K562 (cell line): ENCODE data around the gene CCM2. TPM values are rescaled to one million over a fixed set of nuclear protein-coding genes. Genes with fewer than 3 reads are reported as not detected.

Experiments used
- BRD9 ChIP-seq: fragments of 450-650 bp; IDR thresholded peaks from 2 replicates; pipeline ENCODE4 v1.6.1; 2018; ENCODE audit warnings: low read depth; ENCODE audit not compliant: partially characterized antibody
- GATA2 ChIP-seq: sonication (generic); formaldehyde crosslinking; IDR thresholded peaks from 2 replicates; pipeline ENCODE4 v1.4.0; 2020; ENCODE audit warnings: mild to moderate bottlenecking, missing genetic modification reagents
- MAFF ChIP-seq: IDR thresholded peaks from 2 replicates; pipeline ENCODE4 v1.6.1; 2012; ENCODE audit warnings: low read length, improper control_type of control experiment
- NFE2L1 ChIP-seq: fragments of 450-650 bp; IDR thresholded peaks from 2 replicates; pipeline ENCODE4 v1.6.1; 2016; ENCODE audit warnings: missing genetic modification characterization, low read depth, mild to moderate bottlenecking, missing compliant biosample characterization, moderate library complexity, borderline replicate concordance
- RFX1 ChIP-seq: fragments of 450-650 bp; IDR thresholded peaks from 2 replicates; pipeline ENCODE4 v1.6.1; 2016; ENCODE audit warnings: mild to moderate bottlenecking, moderate library complexity
- XRCC5 ChIP-seq: fragments of 200-400 bp; formaldehyde crosslinking; IDR thresholded peaks from 2 replicates; pipeline ENCODE4 v1.6.1; 2017; ENCODE audit warnings: low read depth, mild to moderate bottlenecking, low read length
- polyA plus RNA-seq, 8 experiments: library from polyadenylated mRNA; depleted of rRNA in 4 of 8; stranded (reverse) in 5 of 8; unstranded in 3 of 8; fragments of >200 nt; fragmentation: Nextera tagmentation in 2 of 8; fragmentation: Illumina TruSeq in 1 of 8; extraction: Ambion mirVana in 2 of 8; extraction: Trizol in 1 of 8; gene quantifications; 2 replicates each; pipeline versions ENCODE4 v1.2.1 to v1.2.3, GENCODE V29; 2011 to 2014; ENCODE audit warnings: inconsistent platforms in 1 of 8, missing spikeins in 1 of 8
- total RNA-seq, 7 experiments: library from RNA; depleted of rRNA in 6 of 7; stranded (reverse); fragments of >200 nt in 6 of 7; fragmentation: Illumina TruSeq in 2 of 7; extraction: Trizol in 2 of 7; gene quantifications; 2 replicates each; pipeline versions ENCODE4 v1.2.1 to v1.2.3, GENCODE V29; 2011 to 2021; ENCODE audit warnings: low replicate concordance in 1 of 7
- TF ChIP-seq, protein P1 (sequence below): fragments of 250-450 bp; sonication (Bioruptor Pico); IDR thresholded peaks from 2 replicates; pipeline ENCODE4 v1.5.0; 2021; ENCODE audit warnings: mild to moderate bottlenecking, borderline replicate concordance
- TF ChIP-seq, protein P2 (sequence below): fragments of 250-450 bp; sonication (Bioruptor Pico); IDR thresholded peaks from 2 replicates; pipeline ENCODE4 v1.5.0; 2021; ENCODE audit warnings: mild to moderate bottlenecking, moderate library complexity
- TF ChIP-seq, protein P3 (sequence below): fragments of 450-650 bp; IDR thresholded peaks from 2 replicates; pipeline ENCODE4 v1.6.1; 2016; ENCODE audit warnings: low read depth
- TF ChIP-seq, protein P4 (sequence below): IDR thresholded peaks from 3 replicates; pipeline ENCODE4 v1.6.1; 2011; ENCODE audit warnings: borderline replicate concordance, mild to moderate bottlenecking; ENCODE audit not compliant: insufficient read length, insufficient read depth

Gene CCM2
- total and polyA plus RNA-seq, 9 of the 15 experiments (the other 6 are each of a cell fraction or from before 2014, with no cell fraction given): 0.41 to 38.6 (median 25.9) TPM

DNA sequence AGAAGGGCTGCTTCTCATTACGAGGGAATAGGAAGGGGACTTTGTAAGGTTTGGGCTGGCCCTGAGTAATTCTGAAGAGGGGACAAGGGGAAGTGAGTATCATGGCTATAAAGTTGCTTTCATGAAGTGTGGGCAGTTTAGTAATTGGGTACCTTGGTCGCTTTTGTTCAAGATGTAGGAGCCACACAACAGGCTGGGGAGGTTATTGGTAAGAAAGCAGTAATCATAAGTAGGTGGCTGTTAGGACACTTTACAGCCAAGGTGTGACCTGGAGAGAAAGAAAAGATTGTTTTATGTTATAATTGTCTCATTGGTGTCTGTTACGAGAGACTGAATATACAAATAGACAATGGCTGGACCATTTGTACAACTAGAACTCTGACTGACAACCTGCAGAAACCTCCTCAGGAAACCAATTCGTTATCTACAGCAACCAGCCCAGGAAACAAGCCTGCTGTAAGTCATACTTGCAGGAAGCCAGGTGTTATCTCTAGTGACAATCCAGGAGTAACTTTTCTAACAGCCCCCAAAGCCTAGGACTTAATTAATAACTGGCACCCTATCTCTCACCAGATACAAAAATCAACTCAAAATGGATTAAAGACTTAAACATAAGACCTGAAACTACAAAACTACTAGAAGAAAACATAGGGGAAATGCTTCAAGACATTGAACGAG, 5.0 kb upstream of the CCM2 start (continued):
- TF ChIP-seq, protein P1, sequence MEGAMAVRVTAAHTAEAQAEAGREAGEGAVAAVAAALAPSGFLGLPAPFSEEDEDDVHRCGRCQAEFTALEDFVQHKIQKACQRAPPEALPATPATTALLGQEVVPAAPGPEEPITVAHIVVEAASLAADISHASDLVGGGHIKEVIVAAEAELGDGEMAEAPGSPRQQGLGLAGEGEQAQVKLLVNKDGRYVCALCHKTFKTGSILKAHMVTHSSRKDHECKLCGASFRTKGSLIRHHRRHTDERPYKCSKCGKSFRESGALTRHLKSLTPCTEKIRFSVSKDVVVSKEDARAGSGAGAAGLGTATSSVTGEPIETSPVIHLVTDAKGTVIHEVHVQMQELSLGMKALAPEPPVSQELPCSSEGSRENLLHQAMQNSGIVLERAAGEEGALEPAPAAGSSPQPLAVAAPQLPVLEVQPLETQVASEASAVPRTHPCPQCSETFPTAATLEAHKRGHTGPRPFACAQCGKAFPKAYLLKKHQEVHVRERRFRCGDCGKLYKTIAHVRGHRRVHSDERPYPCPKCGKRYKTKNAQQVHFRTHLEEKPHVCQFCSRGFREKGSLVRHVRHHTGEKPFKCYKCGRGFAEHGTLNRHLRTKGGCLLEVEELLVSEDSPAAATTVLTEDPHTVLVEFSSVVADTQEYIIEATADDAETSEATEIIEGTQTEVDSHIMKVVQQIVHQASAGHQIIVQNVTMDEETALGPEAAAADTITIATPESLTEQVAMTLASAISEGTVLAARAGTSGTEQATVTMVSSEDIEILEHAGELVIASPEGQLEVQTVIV: no peak
- TF ChIP-seq XRCC5 (no peak), NFE2L1 (tag) (no peak), BRD9 (peak; percentile 96), GATA2 (CRISPR knock-in tag) (peak; percentile 95), RFX1 (no peak), MAFF (no peak)
- TF ChIP-seq, protein P2, sequence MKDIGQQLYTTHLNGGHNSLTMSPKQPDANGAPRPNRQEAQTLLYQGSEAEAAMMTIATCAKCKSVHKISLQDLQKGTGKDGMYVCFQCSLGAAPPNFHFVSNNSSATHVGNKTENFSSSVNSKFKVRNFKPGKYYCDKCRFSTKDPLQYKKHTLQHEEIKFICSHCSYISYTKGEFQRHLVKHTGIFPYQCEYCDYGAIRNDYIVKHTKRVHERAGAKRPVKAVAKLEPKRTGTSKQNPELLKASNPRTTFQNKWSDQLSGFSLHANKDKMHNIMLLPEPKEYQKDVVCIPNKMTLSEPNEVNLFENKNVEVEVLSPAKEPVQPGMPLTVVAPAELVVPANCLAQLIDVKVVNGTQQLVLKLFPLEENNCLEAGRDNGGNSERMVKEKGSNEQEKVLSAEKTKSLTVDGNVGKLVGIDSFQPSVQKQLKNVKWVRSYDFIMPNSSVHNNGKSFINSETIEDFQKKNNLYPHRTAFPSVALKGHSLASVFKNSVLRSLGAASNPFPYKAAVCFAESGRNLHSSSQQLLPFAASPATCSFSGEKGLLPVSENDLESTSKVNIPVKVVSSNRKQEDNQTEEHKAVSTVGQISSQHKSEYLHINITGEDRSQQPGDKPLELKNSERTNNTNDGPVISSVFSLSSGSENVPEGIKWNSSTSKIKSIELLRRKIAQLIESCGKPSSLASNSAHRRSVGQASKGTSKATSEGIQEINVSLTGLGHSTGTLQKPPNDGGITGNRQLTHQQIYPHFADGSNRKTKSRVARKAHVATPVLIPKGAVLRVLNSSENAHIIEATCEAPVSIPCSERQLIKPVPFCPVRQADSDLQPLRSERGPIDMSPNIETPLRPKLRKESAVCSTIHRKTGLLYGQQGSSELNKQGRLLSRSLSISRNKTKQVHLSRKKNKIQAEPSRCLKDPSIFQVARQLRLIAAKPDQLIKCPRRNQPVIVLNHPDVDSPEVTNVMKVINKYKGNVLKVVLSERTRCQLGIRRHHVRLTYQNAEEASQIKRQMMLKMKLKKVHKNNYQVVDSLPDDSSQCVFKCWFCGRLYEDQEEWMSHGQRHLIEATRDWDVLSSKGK (CRISPR knock-in tag): no peak
- TF ChIP-seq, protein P3, sequence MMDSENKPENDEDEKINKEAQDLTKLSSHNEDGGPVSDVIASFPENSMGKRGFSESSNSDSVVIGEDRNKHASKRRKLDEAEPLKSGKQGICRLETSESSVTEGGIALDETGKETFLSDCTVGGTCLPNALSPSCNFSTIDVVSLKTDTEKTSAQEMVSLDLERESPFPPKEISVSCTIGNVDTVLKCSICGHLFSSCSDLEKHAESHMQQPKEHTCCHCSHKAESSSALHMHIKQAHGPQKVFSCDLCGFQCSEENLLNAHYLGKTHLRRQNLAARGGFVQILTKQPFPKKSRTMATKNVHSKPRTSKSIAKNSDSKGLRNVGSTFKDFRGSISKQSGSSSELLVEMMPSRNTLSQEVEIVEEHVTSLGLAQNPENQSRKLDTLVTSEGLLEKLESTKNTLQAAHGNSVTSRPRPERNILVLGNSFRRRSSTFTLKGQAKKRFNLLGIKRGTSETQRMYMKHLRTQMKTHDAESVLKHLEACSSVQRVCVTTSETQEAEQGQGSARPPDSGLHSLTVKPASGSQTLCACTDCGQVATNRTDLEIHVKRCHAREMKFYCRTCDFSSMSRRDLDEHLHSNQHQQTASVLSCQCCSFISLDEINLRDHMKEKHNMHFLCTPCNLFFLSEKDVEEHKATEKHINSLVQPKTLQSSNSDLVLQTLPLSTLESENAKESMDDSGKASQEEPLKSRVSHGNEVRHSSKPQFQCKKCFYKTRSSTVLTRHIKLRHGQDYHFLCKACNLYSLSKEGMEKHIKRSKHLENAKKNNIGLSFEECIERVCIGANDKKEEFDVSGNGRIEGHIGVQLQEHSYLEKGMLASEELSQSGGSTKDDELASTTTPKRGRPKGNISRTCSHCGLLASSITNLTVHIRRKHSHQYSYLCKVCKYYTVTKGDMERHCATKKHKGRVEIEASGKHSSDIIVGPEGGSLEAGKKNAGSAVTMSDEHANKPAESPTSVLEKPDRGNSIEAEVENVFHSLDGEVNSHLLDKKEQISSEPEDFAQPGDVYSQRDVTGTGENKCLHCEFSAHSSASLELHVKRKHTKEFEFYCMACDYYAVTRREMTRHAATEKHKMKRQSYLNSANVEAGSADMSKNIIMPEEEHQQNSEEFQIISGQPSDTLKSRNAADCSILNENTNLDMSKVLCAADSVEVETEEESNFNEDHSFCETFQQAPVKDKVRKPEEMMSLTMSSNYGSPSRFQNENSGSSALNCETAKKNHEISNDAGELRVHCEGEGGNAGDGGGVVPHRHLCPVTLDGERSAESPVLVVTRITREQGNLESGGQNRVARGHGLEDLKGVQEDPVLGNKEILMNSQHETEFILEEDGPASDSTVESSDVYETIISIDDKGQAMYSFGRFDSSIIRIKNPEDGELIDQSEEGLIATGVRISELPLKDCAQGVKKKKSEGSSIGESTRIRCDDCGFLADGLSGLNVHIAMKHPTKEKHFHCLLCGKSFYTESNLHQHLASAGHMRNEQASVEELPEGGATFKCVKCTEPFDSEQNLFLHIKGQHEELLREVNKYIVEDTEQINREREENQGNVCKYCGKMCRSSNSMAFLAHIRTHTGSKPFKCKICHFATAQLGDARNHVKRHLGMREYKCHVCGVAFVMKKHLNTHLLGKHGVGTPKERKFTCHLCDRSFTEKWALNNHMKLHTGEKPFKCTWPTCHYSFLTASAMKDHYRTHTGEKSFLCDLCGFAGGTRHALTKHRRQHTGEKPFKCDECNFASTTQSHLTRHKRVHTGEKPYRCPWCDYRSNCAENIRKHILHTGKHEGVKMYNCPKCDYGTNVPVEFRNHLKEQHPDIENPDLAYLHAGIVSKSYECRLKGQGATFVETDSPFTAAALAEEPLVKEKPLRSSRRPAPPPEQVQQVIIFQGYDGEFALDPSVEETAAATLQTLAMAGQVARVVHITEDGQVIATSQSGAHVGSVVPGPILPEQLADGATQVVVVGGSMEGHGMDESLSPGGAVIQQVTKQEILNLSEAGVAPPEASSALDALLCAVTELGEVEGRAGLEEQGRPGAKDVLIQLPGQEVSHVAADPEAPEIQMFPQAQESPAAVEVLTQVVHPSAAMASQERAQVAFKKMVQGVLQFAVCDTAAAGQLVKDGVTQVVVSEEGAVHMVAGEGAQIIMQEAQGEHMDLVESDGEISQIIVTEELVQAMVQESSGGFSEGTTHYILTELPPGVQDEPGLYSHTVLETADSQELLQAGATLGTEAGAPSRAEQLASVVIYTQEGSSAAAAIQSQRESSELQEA: no peak
- TF ChIP-seq, protein P4, sequence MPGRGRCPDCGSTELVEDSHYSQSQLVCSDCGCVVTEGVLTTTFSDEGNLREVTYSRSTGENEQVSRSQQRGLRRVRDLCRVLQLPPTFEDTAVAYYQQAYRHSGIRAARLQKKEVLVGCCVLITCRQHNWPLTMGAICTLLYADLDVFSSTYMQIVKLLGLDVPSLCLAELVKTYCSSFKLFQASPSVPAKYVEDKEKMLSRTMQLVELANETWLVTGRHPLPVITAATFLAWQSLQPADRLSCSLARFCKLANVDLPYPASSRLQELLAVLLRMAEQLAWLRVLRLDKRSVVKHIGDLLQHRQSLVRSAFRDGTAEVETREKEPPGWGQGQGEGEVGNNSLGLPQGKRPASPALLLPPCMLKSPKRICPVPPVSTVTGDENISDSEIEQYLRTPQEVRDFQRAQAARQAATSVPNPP: no peak
